NCI-H2171 treated with DMSO at 0.1 percent for 48 hours (cell line): ENCODE measurements around the gene SLC38A3.
"Not testable (repeated sequence)": the region's sequence is repeated elsewhere in the genome, so short reads cannot be mapped to it uniquely, and the experiment has no call there.

Experiments
- DNase-seq: peaks from one replicate; lab custom pipeline; 2025; lab: John Stamatoyannopoulos, UW

The SLC38A3 gene

GRCh38 chr3:50251220-50251619, 46.1 kb downstream of the SLC38A3 start:
- DNase-seq, result no peak

- DNase-seq, result no peak
These were observed 49.6 kb downstream of the SLC38A3 start for GRCh38 chr3:50254577-50255250.

- DNase-seq, result no peak
These were observed 50.2 kb downstream of the SLC38A3 start for GRCh38 chr3:50255251-50255615.

GRCh38 chr3:50256978-50257890, 52.2 kb downstream of the SLC38A3 start:
- DNase-seq, result no peak

GRCh38 chr3:50258029-50258680, 53.1 kb downstream of the SLC38A3 start:
- DNase-seq, result no peak

- DNase-seq, result no peak
These were observed 53.9 kb downstream of the SLC38A3 start for GRCh38 chr3:50258979-50259378.

GRCh38 chr3:50259432-50260026, 54.5 kb downstream of the SLC38A3 start:
- peak; percentile 7 for DNase-seq

- DNase-seq, result peak; percentile 53
These were observed 55.2 kb downstream of the SLC38A3 start for GRCh38 chr3:50260027-50260941.

GRCh38 chr3:50260942-50261441, 55.9 kb downstream of the SLC38A3 start:
- DNase-seq, result no peak

- DNase-seq, result no peak
These were observed 56.4 kb downstream of the SLC38A3 start for GRCh38 chr3:50261505-50261904.

- DNase-seq, result not testable (repeated sequence)
These were observed 57.1 kb downstream of the SLC38A3 start for GRCh38 chr3:50262200-50262599.

- DNase-seq, result no peak
These were observed 57.7 kb downstream of the SLC38A3 start for GRCh38 chr3:50262778-50263177.

GRCh38 chr3:50263478-50264382, 58.7 kb downstream of the SLC38A3 start:
- DNase-seq, result no peak

GRCh38 chr3:50264383-50264963, 59.4 kb downstream of the SLC38A3 start:
- no peak for DNase-seq

- no peak for DNase-seq
These were observed 60.0 kb downstream of the SLC38A3 start for GRCh38 chr3:50264964-50265485.

GRCh38 chr3:50265571-50265970, 60.5 kb downstream of the SLC38A3 start:
- no peak for DNase-seq

GRCh38 chr3:50266017-50266416, 60.9 kb downstream of the SLC38A3 start:
- no peak for DNase-seq

- DNase-seq, result no peak
These were observed 61.8 kb downstream of the SLC38A3 start for GRCh38 chr3:50266836-50267235.

GRCh38 chr3:50267280-50267913, 62.3 kb downstream of the SLC38A3 start:
- DNase-seq, result peak; percentile 44
